Glutamatergic neuron (in vitro differentiated cells): ENCODE results near the gene ACAT2. TPM values are rescaled to one million over a fixed set of nuclear protein-coding genes. Genes with fewer than 3 reads are reported as not detected.
"Not testable (repeated sequence)": the region's sequence is repeated elsewhere in the genome, so short reads cannot be mapped to it uniquely, and the experiment has no call there.

Experiments
- DNase-seq: peaks from one replicate; pipeline ENCODE4 v3.0.0; 2022
- H3K27ac Mint-ChIP-seq: one replicate; pipeline ENCODE4 v1.8.0; 2020; ENCODE audit warnings: mild to moderate bottlenecking, mixed read lengths, inconsistent platforms; ENCODE audit not compliant: unreplicated experiment
- H3K27me3 Mint-ChIP-seq: one replicate; pipeline ENCODE4 v1.8.0; 2020; ENCODE audit warnings: mild to moderate bottlenecking, moderate library complexity, mixed read lengths, inconsistent platforms; ENCODE audit not compliant: unreplicated experiment
- H3K36me3 Mint-ChIP-seq: one replicate; pipeline ENCODE4 v1.8.0; 2020; ENCODE audit warnings: mild to moderate bottlenecking, mixed read lengths, inconsistent platforms; ENCODE audit not compliant: unreplicated experiment
- H3K4me1 Mint-ChIP-seq: one replicate; pipeline ENCODE4 v1.8.0; 2020; ENCODE audit warnings: mild to moderate bottlenecking, low read depth, mixed read lengths, inconsistent platforms; ENCODE audit not compliant: unreplicated experiment
- H3K4me3 Mint-ChIP-seq: one replicate; pipeline ENCODE4 v1.8.0; 2020; ENCODE audit warnings: mild to moderate bottlenecking, mixed read lengths, inconsistent platforms; ENCODE audit not compliant: unreplicated experiment
- H3K9me3 Mint-ChIP-seq: one replicate; pipeline ENCODE4 v1.8.0; 2020; ENCODE audit warnings: mild to moderate bottlenecking, moderate library complexity, mixed read lengths, inconsistent platforms; ENCODE audit not compliant: unreplicated experiment
- CTCF ChIP-seq: fragments of 200-600 bp; sonication (generic); IDR thresholded peaks from one replicate; pipeline ENCODE4 v1.5.0; 2021; ENCODE audit not compliant: partially characterized antibody, unreplicated experiment
- total RNA-seq: library from RNA; stranded (reverse); fragmentation: NEBNext Ultra II Directional; extraction: Animal tissue kit (Norgen Biotek cat#: 25700); gene quantifications from one replicate; pipeline ENCODE4 v1.2.1, GENCODE V29; 2021; ENCODE audit not compliant: unreplicated experiment

The ACAT2 gene
- total RNA-seq, 1 donor from 2014 or later = 228 TPM

GRCh38 chr6:159819098-159819497, 57.3 kb downstream of the ACAT2 start:
- no peaks in the 10 kb centered on the region for H3K4me1 Mint-ChIP-seq
- DNase-seq = no peak
- TF ChIP-seq CTCF = no peak
- no peak overlapping the region for H3K4me3 Mint-ChIP-seq
- H3K27me3 Mint-ChIP-seq = peaks cover 6% of the 10 kb centered on the region
- H3K27ac Mint-ChIP-seq = no peak overlapping the region
- peaks cover 8% of the 10 kb centered on the region for H3K36me3 Mint-ChIP-seq
- H3K9me3 Mint-ChIP-seq = peaks cover 7% of the 10 kb centered on the region

GRCh38 chr6:159819932-159820640, 58.2 kb downstream of the ACAT2 start:
- Mint-ChIP-seq H3K36me3 (peaks cover 8% of the 10 kb centered on the region), H3K27ac (no peak overlapping the region), H3K9me3 (peaks cover 7% of the 10 kb centered on the region), H3K27me3 (peaks cover 5% of the 10 kb centered on the region), H3K4me1 (no peaks in the 10 kb centered on the region), H3K4me3 (no peak overlapping the region)
- DNase-seq = no peak
- TF ChIP-seq CTCF = no peak

GRCh38 chr6:159821122-159821521, 59.3 kb downstream of the ACAT2 start:
- Mint-ChIP-seq H3K27me3 (peaks cover 5% of the 10 kb centered on the region), H3K9me3 (peaks cover 7% of the 10 kb centered on the region), H3K4me3 (no peak overlapping the region)

GRCh38 chr6:159821726-159822125, 59.9 kb downstream of the ACAT2 start:
- Mint-ChIP-seq H3K36me3 (peaks cover 8% of the 10 kb centered on the region), H3K27ac (no peak overlapping the region), H3K9me3 (peaks cover 7% of the 10 kb centered on the region), H3K27me3 (peaks cover 5% of the 10 kb centered on the region), H3K4me3 (no peak overlapping the region), H3K4me1 (no peaks in the 10 kb centered on the region)
- DNase-seq = no peak
- TF ChIP-seq CTCF = no peak

More at GRCh38 chr6:159821122-159821521, 59.3 kb downstream of the ACAT2 start:
- Mint-ChIP-seq H3K27ac (no peak overlapping the region), H3K36me3 (peaks cover 8% of the 10 kb centered on the region), H3K4me1 (no peaks in the 10 kb centered on the region)
- no peak for DNase-seq
- no peak for TF ChIP-seq CTCF

- Mint-ChIP-seq H3K36me3 (peaks cover 8% of the 10 kb centered on the region), H3K27me3 (peaks cover 5% of the 10 kb centered on the region), H3K27ac (no peak overlapping the region), H3K9me3 (peaks cover 8% of the 10 kb centered on the region), H3K4me3 (no peak overlapping the region), H3K4me1 (no peaks in the 10 kb centered on the region)
- no peak for DNase-seq
- no peak for TF ChIP-seq CTCF
Observed at GRCh38 chr6:159823953-159824352, 62.1 kb downstream of the ACAT2 start.

- H3K27me3 Mint-ChIP-seq = not testable (repeated sequence)
Observed at GRCh38 chr6:159824690-159825089, 62.8 kb downstream of the ACAT2 start.

More at GRCh38 chr6:159824690-159825089, 62.8 kb downstream of the ACAT2 start:
- H3K27ac Mint-ChIP-seq, DNase-seq, H3K4me1 Mint-ChIP-seq, H3K9me3 Mint-ChIP-seq, H3K4me3 Mint-ChIP-seq, H3K36me3 Mint-ChIP-seq: not testable (repeated sequence)
